ENCODE data around the gene TMC8.

The TMC8 gene

GRCh38 chr17:78125138-78125913, 5.2 kb upstream of the TMC8 start:
- DNase-seq, result no peak

DNA sequence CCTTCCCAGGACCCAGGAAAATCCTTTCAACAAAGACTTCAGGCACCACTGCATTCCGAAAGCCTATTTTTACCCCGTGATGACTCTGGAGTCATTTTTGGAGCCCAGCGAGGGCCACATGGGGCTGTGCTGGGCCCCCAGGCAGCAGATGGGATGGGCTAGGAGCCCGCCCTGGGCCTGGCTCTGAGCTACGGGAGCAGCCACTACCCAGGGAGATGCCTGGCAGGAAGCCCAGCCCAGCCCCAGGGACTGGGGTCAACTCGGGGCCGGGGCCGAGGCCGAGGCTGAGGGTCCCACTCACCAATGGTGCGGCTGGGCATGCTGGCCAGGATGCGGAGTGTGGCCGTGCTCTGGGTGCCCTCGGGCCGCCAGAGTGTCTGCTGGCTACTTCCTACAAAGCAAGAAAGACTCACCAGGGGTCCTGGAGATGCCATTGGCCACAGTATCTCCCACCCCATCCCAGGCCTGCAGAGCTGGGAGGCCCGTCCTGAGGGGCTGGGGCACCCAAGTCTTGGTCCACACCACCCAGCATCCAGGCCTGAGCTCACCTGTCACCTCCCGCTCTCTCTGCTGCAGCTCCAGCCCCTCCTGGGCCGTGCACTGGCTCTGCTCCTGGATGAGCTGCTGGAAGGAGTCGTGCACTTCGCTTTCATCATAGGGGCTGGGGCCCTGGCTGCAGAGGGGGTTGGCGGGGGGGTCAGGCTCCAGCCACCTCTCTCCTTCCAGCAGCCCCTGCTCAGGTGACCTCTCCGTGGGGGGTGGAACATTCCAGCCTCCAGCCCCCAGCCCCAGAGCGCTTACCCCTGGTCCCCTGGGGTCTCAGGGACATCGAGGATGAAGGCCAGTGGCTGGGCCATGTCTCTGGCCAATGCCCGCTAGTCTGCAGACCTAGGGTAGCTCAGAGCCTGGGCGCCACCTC, 4.3 kb upstream of the TMC8 start:
- no peak for DNase-seq

DNA sequence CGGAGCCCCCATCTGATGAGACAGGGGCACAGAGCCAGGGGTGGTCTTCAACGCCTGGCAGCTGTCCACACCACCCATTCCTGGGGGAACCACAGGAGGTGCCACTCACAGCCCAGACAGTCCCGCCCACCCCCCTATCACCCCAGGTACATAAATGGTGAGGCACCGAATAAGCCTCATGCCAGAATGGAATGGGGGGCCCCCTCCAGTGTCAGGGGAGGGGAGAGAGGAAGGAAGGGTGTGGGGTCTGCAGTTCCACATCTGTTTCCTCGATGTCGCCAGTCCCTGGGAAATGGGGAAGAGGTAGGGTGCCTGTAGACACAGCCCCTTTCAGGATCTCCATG, 3.7 kb upstream of the TMC8 start:
- DNase-seq, result no peak

GRCh38 chr17:78127239-78127887, 3.2 kb upstream of the TMC8 start:
- no peak for DNase-seq

DNA sequence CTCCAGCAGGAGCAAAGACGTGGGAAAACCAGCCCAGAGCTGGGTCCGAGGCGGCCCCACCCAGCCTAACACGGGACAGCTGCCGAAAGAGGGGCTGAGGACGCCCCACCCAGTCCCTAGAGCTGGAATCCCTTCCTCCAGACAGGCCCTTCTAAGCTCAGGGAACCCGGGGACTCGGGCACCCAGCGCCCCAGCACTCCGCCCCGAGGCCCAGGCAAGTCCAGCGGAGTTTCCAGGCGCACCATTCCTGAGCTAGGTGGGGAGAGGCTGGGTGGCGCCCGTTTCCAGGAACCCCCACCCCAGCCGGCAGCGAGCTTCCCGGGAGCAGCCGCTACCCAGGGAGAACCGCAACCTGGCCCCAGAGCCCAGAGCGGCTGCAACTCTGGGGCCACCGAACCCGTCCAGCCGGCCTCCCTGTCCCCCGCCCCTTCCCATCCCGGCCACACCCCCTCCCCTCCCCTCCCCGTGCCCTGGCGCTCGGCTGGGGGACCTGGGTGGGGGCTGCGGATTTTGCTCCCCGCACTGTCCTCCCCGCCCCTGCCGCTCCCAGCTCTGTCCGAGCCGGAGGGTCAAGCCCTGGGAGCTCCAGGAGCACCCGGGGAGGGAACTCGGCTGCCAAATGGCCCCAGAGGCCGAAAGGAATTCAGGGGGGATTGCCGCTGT, 2.6 kb upstream of the TMC8 start:
- DNase-seq, result no peak

- DNase-seq, result no peak
Observed at GRCh38 chr17:78128551-78129350, 1.8 kb upstream of the TMC8 start, which contains the start of gene TMC6. Gene TMC6 (minus strand): TSS chr17:78128755. CDS start chr17:78126832, 1,923 bp downstream.

GRCh38 chr17:78129351-78130089, 1.1 kb upstream of the TMC8 start:
- DNase-seq, result no peak

DNA sequence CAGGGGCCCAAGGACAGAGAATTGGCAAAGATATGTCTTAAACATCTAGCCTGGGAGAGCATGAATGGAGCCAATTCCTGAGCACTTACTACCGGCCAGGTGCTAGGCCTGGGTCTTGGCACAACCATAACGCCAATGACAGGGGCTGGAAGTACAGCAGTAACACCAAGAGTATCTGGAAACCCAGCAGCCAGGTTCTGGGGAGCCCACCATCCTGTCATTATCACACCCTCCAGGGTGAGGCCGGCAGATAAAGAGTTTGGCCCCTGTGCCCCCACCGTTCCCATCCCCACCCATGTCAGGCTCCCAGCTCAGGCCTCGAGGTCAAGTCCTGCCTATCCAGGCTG, 508 bp upstream of the TMC8 start:
- no peak for DNase-seq

- DNase-seq, result no peak
Observed at GRCh38 chr17:78131172-78132083, 857 bp downstream of the TMC8 start.

GRCh38 chr17:78132084-78132676, 1.6 kb downstream of the TMC8 start:
- no peak for DNase-seq

GRCh38 chr17:78132767-78133178, 2.2 kb downstream of the TMC8 start:
- DNase-seq, result no peak

- DNase-seq, result no peak
Observed at GRCh38 chr17:78133179-78133951, 2.8 kb downstream of the TMC8 start.

DNA sequence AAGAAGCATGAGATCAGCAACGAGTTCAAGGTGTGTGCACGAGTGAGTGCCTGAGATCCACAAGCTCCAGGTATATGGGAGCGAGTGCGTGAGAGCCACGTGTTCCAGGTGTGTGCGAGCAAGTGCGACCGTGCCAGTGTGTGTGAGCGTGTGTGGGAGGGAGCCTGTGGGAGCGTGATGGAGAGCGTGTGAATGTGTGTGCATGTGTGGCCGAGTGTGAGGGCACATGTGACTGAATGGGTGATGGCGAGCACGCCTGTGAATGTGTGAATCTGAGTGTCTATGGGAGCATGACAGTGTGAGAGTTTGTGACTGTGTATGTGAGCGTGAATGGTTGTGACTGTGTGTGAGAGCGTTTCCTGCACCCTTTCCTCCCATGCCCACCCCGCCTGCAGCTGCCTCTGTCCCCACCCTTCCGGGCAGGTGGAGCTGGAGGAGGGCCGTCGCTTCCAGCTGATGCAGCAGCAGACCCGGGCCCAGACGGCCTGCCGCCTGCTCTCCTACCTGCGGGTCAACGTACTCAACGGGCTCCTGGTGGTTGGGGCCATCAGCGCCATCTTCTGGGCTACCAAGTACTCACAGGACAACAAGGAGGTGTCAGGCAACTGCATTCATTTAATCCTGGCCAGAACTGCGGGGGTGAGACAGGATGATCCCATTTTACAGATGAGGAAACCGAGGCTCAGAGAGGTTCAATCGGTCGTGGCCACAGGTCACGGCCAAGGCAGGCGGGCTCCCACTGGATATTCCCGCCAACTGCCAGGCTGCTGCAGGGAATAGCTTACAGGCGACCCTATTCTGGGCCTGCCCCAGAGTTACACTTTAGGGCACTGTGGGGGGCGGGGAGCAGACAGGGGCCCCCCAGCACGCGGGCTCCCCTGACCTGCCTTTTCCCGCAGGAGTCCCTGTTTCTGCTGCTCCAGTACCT, 3.7 kb downstream of the TMC8 start:
- peak; percentile 27 for DNase-seq

DNA sequence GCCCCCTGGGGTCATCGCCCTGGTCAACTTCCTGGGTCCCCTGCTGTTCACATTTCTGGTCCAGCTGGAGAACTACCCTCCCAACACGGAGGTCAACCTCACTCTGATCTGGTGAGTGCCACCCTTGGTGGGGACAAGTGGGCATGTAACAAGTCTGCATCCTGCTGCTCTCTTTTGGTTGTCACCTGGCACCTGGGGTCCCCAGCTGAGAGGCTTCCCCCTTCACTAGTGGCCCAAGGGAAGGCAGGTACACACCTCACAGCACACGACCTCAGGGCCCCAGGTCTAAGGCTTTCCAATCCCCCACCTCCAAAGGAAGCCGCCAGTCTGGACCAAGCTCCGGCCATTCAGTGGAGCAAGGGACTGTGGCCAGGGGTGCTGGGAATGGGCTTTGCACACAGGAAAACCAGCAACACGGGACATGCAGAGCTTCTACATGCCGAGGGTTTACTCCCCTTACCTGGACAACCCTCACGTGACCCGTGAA, 4.4 kb downstream of the TMC8 start:
- DNase-seq, result no peak

- DNase-seq, result no peak
Observed at GRCh38 chr17:78135858-78136500, 5.4 kb downstream of the TMC8 start.

GRCh38 chr17:78137392-78138203, 7.0 kb downstream of the TMC8 start:
- DNase-seq, result no peak

All from NCI-H1092 (cell line).